ENCODE data around the gene SCNN1B.
"Not testable (repeated sequence)": the region's sequence is repeated elsewhere in the genome, so short reads cannot be mapped to it uniquely, and the experiment has no call there.

The SCNN1B gene

GRCh38 chr16:23395732-23396131 is 93.6 kb downstream of the SCNN1B start:
- H3K4me3 ChIP-seq (ENCODE audit: low read depth, low read length), result no peak overlapping the region
- no peak for DNase-seq (ENCODE audit: low read depth)
- no peak for TF ChIP-seq CTCF (conservative IDR thresholded peaks at IDR 0.05; ENCODE audit: low read depth, low read length)

- DNase-seq (ENCODE audit: low read depth), result no peak
- no peak for TF ChIP-seq CTCF (conservative IDR thresholded peaks at IDR 0.05; ENCODE audit: low read depth, low read length)
- H3K4me3 ChIP-seq (ENCODE audit: low read depth, low read length), result no peak overlapping the region
These were observed 95.4 kb downstream of the SCNN1B start for GRCh38 chr16:23397464-23397863.

- TF ChIP-seq CTCF (conservative IDR thresholded peaks at IDR 0.05; ENCODE audit: low read depth, low read length), result peak; percentile 2
- no peak for DNase-seq (ENCODE audit: low read depth)
These were observed 97.1 kb downstream of the SCNN1B start for GRCh38 chr16:23398987-23399805.

GRCh38 chr16:23400447-23400846 is 98.3 kb downstream of the SCNN1B start:
- not testable (repeated sequence) for H3K4me3 ChIP-seq (ENCODE audit: low read depth, low read length); DNase-seq (ENCODE audit: low read depth)

More at GRCh38 chr16:23398987-23399805, 97.1 kb downstream of the SCNN1B start:
- H3K4me3 ChIP-seq (ENCODE audit: low read depth, low read length), result no peak overlapping the region

- no peak for DNase-seq (ENCODE audit: low read depth)
- no peak for TF ChIP-seq CTCF (conservative IDR thresholded peaks at IDR 0.05; ENCODE audit: low read depth, low read length)
- no peak overlapping the region for H3K4me3 ChIP-seq (ENCODE audit: low read depth, low read length)
These were observed 99.0 kb downstream of the SCNN1B start for GRCh38 chr16:23401139-23401538.

GRCh38 chr16:23402100-23402499 is 100.0 kb downstream of the SCNN1B start:
- TF ChIP-seq CTCF (conservative IDR thresholded peaks at IDR 0.05; ENCODE audit: low read depth, low read length), result no peak
- no peak overlapping the region for H3K4me3 ChIP-seq (ENCODE audit: low read depth, low read length)
- DNase-seq (ENCODE audit: low read depth), result no peak

GRCh38 chr16:23403547-23403946 is 101.4 kb downstream of the SCNN1B start:
- TF ChIP-seq CTCF (conservative IDR thresholded peaks at IDR 0.05; ENCODE audit: low read depth, low read length), result no peak
- no peak overlapping the region for H3K4me3 ChIP-seq (ENCODE audit: low read depth, low read length)
- peak; percentile 15 for DNase-seq (ENCODE audit: low read depth)
